ENCODE results near the gene AP4M1. TPM values are rescaled to one million over a fixed set of nuclear protein-coding genes. Genes with fewer than 3 reads are reported as not detected.

AP4M1 gene
- total and polyA plus RNA-seq, 10 of the 15 experiments (the other 5 are each of a cell fraction or from before 2014, with no cell fraction given): 0.77 to 16.1 (median 13.0) TPM

DNA sequence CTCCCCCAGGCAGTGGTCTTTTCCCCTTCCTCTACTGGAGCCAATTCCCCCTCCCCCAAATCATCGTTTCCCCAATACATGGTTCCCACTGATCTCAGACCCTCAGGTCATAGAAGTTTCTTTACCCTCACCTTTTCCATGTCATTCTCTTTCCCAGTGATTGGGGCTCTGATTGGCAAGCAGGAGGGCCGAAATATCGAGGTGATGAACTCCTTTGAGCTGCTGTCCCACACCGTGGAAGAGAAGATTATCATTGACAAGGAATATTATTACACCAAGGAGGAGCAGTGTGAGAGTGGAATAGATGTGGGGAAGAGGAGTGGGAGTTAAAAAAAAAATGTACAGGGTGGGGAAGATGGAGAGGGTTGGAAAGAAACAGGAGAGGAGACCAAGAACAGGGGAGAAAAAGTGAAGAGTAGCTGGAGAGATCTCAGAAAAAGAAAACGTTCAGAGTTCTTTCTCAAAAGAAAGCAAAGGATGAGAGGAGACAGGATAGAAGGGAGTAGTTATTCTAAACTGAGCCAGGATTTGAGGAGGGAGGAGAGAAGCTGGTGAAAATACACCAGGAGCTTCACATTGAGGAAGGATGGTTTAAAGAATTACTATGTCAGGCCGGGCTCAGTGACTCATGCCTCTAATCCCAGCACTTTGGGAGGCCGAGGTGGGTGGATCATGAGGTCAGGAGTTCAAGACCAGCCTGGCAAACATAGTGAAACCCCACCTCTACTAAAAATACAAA, 11.8 kb upstream of the AP4M1 start:
- H3K9ac ChIP-seq (ENCODE audit: control insufficient read depth, insufficient read depth, low read length): peak overlapping the region; percentile 90
- intact Hi-C loops (cut with micrococcal nuclease; ENCODE audit: unreplicated experiment): loop anchor here (10.0 kb wide), 1 partner anchor 175 kb away; the partner anchor contains the start of gene TRIM4
- in situ Hi-C loops (cut with MboI): no loop called here
- no peaks in the 10 kb centered on the region for H3K9me3 ChIP-seq (replicated peaks; ENCODE audit: control insufficient read depth, insufficient read depth, low read length)
- peaks cover 10% of the 10 kb centered on the region for H3K79me2 ChIP-seq (ENCODE audit: control insufficient read depth, insufficient read depth, low read length)
- ATAC-seq (no peak), FAIRE-seq (no peak), DNase-seq (ENCODE audit: low read depth, low spot score) (no peak)
- peaks cover 6% of the 10 kb centered on the region for H3K4me1 ChIP-seq (ENCODE audit: control insufficient read depth, insufficient read depth, low read length)
- H3K36me3 ChIP-seq (ENCODE audit: control insufficient read depth in 2 of 2, insufficient read depth in 2 of 2, low read length in 1 of 2): peaks cover 19 to 33% of the 10 kb centered on the region in 2 experiments
- 6% methylated on average over 7 of the region's 7 CpGs for WGBS (ENCODE audit: insufficient coverage, insufficient replicate concordance, low lambda C conversion rate, missing lambda C conversion rate)
- peak overlapping the region; percentile 94 for H2AFZ ChIP-seq (ENCODE audit: control insufficient read depth, low read depth, low read length)
- RAD21 ChIA-PET (ENCODE audit: unreplicated experiment): no interaction called here
- H3K4me3 ChIP-seq: peak overlapping the region; percentile 92
- TF ChIP-seq NFYB (IDR thresholded peaks at IDR 0.05; ENCODE audit: insufficient read depth, low read depth, low read length) (no peak), YBX1 (IDR thresholded peaks at IDR 0.05) (peak; percentile 15; the same call in 1 of the 2 replicates), JUNB (IDR thresholded peaks at IDR 0.05) (no peak), PAX8 (IDR thresholded peaks at IDR 0.05) (no peak), POLR2AphosphoS2 (IDR thresholded peaks at IDR 0.05; ENCODE audit: low read depth, low read length) (no peak), NR2C1 (IDR thresholded peaks at IDR 0.05) (no peak), NBN (IDR thresholded peaks at IDR 0.05) (no peak)
- TF ChIP-seq, protein P1, sequence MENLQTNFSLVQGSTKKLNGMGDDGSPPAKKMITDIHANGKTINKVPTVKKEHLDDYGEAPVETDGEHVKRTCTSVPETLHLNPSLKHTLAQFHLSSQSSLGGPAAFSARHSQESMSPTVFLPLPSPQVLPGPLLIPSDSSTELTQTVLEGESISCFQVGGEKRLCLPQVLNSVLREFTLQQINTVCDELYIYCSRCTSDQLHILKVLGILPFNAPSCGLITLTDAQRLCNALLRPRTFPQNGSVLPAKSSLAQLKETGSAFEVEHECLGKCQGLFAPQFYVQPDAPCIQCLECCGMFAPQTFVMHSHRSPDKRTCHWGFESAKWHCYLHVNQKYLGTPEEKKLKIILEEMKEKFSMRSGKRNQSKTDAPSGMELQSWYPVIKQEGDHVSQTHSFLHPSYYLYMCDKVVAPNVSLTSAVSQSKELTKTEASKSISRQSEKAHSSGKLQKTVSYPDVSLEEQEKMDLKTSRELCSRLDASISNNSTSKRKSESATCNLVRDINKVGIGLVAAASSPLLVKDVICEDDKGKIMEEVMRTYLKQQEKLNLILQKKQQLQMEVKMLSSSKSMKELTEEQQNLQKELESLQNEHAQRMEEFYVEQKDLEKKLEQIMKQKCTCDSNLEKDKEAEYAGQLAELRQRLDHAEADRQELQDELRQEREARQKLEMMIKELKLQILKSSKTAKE (IDR thresholded peaks at IDR 0.05; ENCODE audit: low read depth, poor library complexity, severe bottlenecking): no peak
- TF ChIP-seq, protein P2, sequence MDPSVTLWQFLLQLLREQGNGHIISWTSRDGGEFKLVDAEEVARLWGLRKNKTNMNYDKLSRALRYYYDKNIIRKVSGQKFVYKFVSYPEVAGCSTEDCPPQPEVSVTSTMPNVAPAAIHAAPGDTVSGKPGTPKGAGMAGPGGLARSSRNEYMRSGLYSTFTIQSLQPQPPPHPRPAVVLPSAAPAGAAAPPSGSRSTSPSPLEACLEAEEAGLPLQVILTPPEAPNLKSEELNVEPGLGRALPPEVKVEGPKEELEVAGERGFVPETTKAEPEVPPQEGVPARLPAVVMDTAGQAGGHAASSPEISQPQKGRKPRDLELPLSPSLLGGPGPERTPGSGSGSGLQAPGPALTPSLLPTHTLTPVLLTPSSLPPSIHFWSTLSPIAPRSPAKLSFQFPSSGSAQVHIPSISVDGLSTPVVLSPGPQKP (IDR thresholded peaks at IDR 0.05; ENCODE audit: low read depth, low read length): no peak
- H4K20me1 ChIP-seq (ENCODE audit: control insufficient read depth, insufficient read depth): no peaks in the 10 kb centered on the region
- SMC1A ChIA-PET (ENCODE audit: uncharacterized antibody, unreplicated experiment): interaction anchor here (0.9 to 1.4 kb wide), 2 partner anchors 10 to 12 kb away, joined by 3 to 4 read pairs; partner anchors contain the start of genes AP4M1 and MCM7
- TSS peak; percentile 73 for BruUV-seq (replicated peaks)
- H3K4me2 ChIP-seq (ENCODE audit: control insufficient read depth, insufficient read depth): peak overlapping the region; percentile 85
- H3K27me3 ChIP-seq (replicated peaks in 1 of 2; ENCODE audit: control insufficient read depth in 2 of 2, insufficient read depth in 2 of 2, low read length in 1 of 2): no peaks in the 10 kb centered on the region
- POLR2A ChIA-PET: interaction anchor here (0.8 to 3.9 kb wide), 3 partner anchors 9 to 41 kb away, joined by 3 to 39 read pairs (median 3); partner anchors contain the start of genes AP4M1 and MCM7
- H3K27ac ChIP-seq (ENCODE audit: control insufficient read depth, insufficient read depth): peak overlapping the region; percentile 84
- CTCF ChIA-PET: interaction anchor here (0.8 to 1.3 kb wide), 3 partner anchors 11 to 43 kb away, joined by 3 to 4 read pairs (median 4); partner anchors contain the start of gene MCM7
